ENCODE measurements around the gene CLTB.

Gene CLTB

GRCh38 chr5:176352116-176352878 is 64.0 kb downstream of the CLTB start:
- DNase-seq (ENCODE audit: low spot score), result no peak

GRCh38 chr5:176350416-176350815 is 65.9 kb downstream of the CLTB start:
- DNase-seq (ENCODE audit: low spot score), result no peak

GRCh38 chr5:176342766-176343458 is 73.4 kb downstream of the CLTB start:
- DNase-seq (ENCODE audit: low spot score), result no peak

Data from germinal center (tissue), 1 donor.